Erythroblast (primary cell): Measurements from ENCODE around the gene WIZ.

Experiments
- GATA1 ChIP-seq: IDR thresholded peaks from 2 replicates; pipeline ENCODE4 v1.6.1; 2011; ENCODE audit warnings: low read depth, mild to moderate bottlenecking, control low read depth, low read length, moderate library complexity
- POLR2A ChIP-seq: IDR thresholded peaks from 2 replicates; pipeline ENCODE4 v1.6.1; 2011; ENCODE audit warnings: mild to moderate bottlenecking, low read length

DNA sequence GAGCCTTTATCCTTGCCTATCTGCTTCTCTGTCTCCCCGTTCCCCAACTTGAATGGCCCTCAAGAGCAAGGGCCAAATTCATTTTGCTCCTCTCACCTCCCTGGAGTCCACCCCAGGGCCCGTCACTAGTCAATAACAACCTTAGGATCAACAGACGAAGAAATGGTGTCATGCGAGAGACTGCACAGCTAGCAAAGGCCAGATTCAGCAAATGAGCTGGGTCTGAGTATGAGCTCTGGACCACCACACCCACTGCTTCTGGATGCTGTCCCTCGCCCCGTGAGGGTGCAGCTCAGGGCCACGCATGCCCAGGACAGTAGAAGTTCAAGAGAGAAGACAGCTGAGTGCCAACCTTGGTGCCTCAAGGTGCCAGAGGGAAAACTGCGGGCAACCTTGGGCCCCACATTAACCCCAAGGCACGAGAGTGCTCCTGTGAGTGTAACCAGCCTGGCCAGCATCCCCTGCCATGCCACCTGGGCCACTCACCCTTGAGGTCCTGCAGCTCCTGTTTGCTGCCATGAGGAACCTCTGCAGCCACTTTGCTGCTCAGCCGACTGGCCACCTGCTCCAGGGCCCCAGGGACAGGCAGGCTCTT is 19.1 kb downstream of the WIZ start:
- TF ChIP-seq POLR2A (no peak), GATA1 (no peak)
